ENCODE data around the gene KDM5C.

KDM5C gene

GRCh38 chrX:53261355-53261972 lies 36.5 kb upstream of the KDM5C start:
- Histone ChIP-seq H2AFZ (ENCODE audit: low read length, unreplicated experiment) (no peak overlapping the region), H3K36me3 (ENCODE audit: insufficient read depth, low read length) (no peaks in the 10 kb centered on the region), H3K4me1 (ENCODE audit: control insufficient read depth, insufficient read depth, low read length, unreplicated experiment) (peaks cover 38% of the 10 kb centered on the region), H3K79me2 (ENCODE audit: control insufficient read depth, insufficient read depth, low read length, unreplicated experiment) (no peaks in the 10 kb centered on the region), H3K27me3 (ENCODE audit: insufficient read depth, low read length) (no peaks in the 10 kb centered on the region), H3K4me3 (ENCODE audit: low read depth, low read length) (no peak overlapping the region), H3K27ac (ENCODE audit: low read depth, low read length) (no peak overlapping the region)

- no peak overlapping the region for H2AFZ ChIP-seq (ENCODE audit: low read length, unreplicated experiment)
- H3K4me1 ChIP-seq (ENCODE audit: control insufficient read depth, insufficient read depth, low read length, unreplicated experiment) = peaks cover 32% of the 10 kb centered on the region
- no peaks in the 10 kb centered on the region for H3K36me3 ChIP-seq (ENCODE audit: insufficient read depth, low read length)
- no peaks in the 10 kb centered on the region for H3K79me2 ChIP-seq (ENCODE audit: control insufficient read depth, insufficient read depth, low read length, unreplicated experiment)
- H3K27ac ChIP-seq (ENCODE audit: low read depth, low read length) = no peak overlapping the region
- no peaks in the 10 kb centered on the region for H3K27me3 ChIP-seq (ENCODE audit: insufficient read depth, low read length)
- no peak overlapping the region for H3K4me3 ChIP-seq (ENCODE audit: low read depth, low read length)
These were observed 35.8 kb upstream of the KDM5C start for GRCh38 chrX:53260836-53261235.

GRCh38 chrX:53257670-53258423 lies 32.8 kb upstream of the KDM5C start:
- Histone ChIP-seq H3K27ac (ENCODE audit: low read depth, low read length) (no peak overlapping the region), H3K36me3 (ENCODE audit: insufficient read depth, low read length) (no peaks in the 10 kb centered on the region), H3K79me2 (ENCODE audit: control insufficient read depth, insufficient read depth, low read length, unreplicated experiment) (no peaks in the 10 kb centered on the region), H3K4me3 (ENCODE audit: low read depth, low read length) (no peak overlapping the region), H2AFZ (ENCODE audit: low read length, unreplicated experiment) (no peak overlapping the region), H3K4me1 (ENCODE audit: control insufficient read depth, insufficient read depth, low read length, unreplicated experiment) (peaks cover 5% of the 10 kb centered on the region), H3K27me3 (ENCODE audit: insufficient read depth, low read length) (no peaks in the 10 kb centered on the region)

GRCh38 chrX:53257166-53257565 lies 32.2 kb upstream of the KDM5C start:
- Histone ChIP-seq H2AFZ (ENCODE audit: low read length, unreplicated experiment) (no peak overlapping the region), H3K27me3 (ENCODE audit: insufficient read depth, low read length) (no peaks in the 10 kb centered on the region), H3K4me3 (ENCODE audit: low read depth, low read length) (no peak overlapping the region), H3K36me3 (ENCODE audit: insufficient read depth, low read length) (no peaks in the 10 kb centered on the region), H3K79me2 (ENCODE audit: control insufficient read depth, insufficient read depth, low read length, unreplicated experiment) (no peaks in the 10 kb centered on the region), H3K4me1 (ENCODE audit: control insufficient read depth, insufficient read depth, low read length, unreplicated experiment) (no peaks in the 10 kb centered on the region), H3K27ac (ENCODE audit: low read depth, low read length) (no peak overlapping the region)

- no peaks in the 10 kb centered on the region for H3K79me2 ChIP-seq (ENCODE audit: control insufficient read depth, insufficient read depth, low read length, unreplicated experiment)
- H3K36me3 ChIP-seq (ENCODE audit: insufficient read depth, low read length) = no peaks in the 10 kb centered on the region
- no peak overlapping the region for H3K4me3 ChIP-seq (ENCODE audit: low read depth, low read length)
- no peaks in the 10 kb centered on the region for H3K4me1 ChIP-seq (ENCODE audit: control insufficient read depth, insufficient read depth, low read length, unreplicated experiment)
- H3K27me3 ChIP-seq (ENCODE audit: insufficient read depth, low read length) = no peaks in the 10 kb centered on the region
- H2AFZ ChIP-seq (ENCODE audit: low read length, unreplicated experiment) = no peak overlapping the region
- H3K27ac ChIP-seq (ENCODE audit: low read depth, low read length) = no peak overlapping the region
These were observed 31.5 kb upstream of the KDM5C start for GRCh38 chrX:53256446-53257041.

- Histone ChIP-seq H3K27ac (ENCODE audit: low read depth, low read length) (no peak overlapping the region), H3K4me3 (ENCODE audit: low read depth, low read length) (no peak overlapping the region), H3K79me2 (ENCODE audit: control insufficient read depth, insufficient read depth, low read length, unreplicated experiment) (no peaks in the 10 kb centered on the region), H2AFZ (ENCODE audit: low read length, unreplicated experiment) (no peak overlapping the region), H3K36me3 (ENCODE audit: insufficient read depth, low read length) (no peaks in the 10 kb centered on the region), H3K4me1 (ENCODE audit: control insufficient read depth, insufficient read depth, low read length, unreplicated experiment) (no peaks in the 10 kb centered on the region), H3K27me3 (ENCODE audit: insufficient read depth, low read length) (no peaks in the 10 kb centered on the region)
These were observed 30.8 kb upstream of the KDM5C start for GRCh38 chrX:53255738-53256191.

- Histone ChIP-seq H2AFZ (ENCODE audit: low read length, unreplicated experiment) (no peak overlapping the region), H3K4me3 (ENCODE audit: low read depth, low read length) (no peak overlapping the region), H3K27ac (ENCODE audit: low read depth, low read length) (no peak overlapping the region)
These were observed 29.8 kb upstream of the KDM5C start for GRCh38 chrX:53254570-53255461.

GRCh38 chrX:53253293-53254020 lies 28.4 kb upstream of the KDM5C start:
- Histone ChIP-seq H3K4me3 (ENCODE audit: low read depth, low read length) (no peak overlapping the region), H3K27ac (ENCODE audit: low read depth, low read length) (no peak overlapping the region), H3K79me2 (ENCODE audit: control insufficient read depth, insufficient read depth, low read length, unreplicated experiment) (no peaks in the 10 kb centered on the region), H3K27me3 (ENCODE audit: insufficient read depth, low read length) (no peaks in the 10 kb centered on the region), H3K4me1 (ENCODE audit: control insufficient read depth, insufficient read depth, low read length, unreplicated experiment) (no peaks in the 10 kb centered on the region), H2AFZ (ENCODE audit: low read length, unreplicated experiment) (no peak overlapping the region), H3K36me3 (ENCODE audit: insufficient read depth, low read length) (no peaks in the 10 kb centered on the region)

More at GRCh38 chrX:53254570-53255461, 29.8 kb upstream of the KDM5C start:
- Histone ChIP-seq H3K27me3 (ENCODE audit: insufficient read depth, low read length) (no peaks in the 10 kb centered on the region), H3K36me3 (ENCODE audit: insufficient read depth, low read length) (no peaks in the 10 kb centered on the region), H3K79me2 (ENCODE audit: control insufficient read depth, insufficient read depth, low read length, unreplicated experiment) (no peaks in the 10 kb centered on the region), H3K4me1 (ENCODE audit: control insufficient read depth, insufficient read depth, low read length, unreplicated experiment) (no peaks in the 10 kb centered on the region)

- H2AFZ ChIP-seq (ENCODE audit: low read length, unreplicated experiment) = no peak overlapping the region
- H3K79me2 ChIP-seq (ENCODE audit: control insufficient read depth, insufficient read depth, low read length, unreplicated experiment) = no peaks in the 10 kb centered on the region
- no peak overlapping the region for H3K27ac ChIP-seq (ENCODE audit: low read depth, low read length)
- H3K36me3 ChIP-seq (ENCODE audit: insufficient read depth, low read length) = no peaks in the 10 kb centered on the region
- H3K4me3 ChIP-seq (ENCODE audit: low read depth, low read length) = no peak overlapping the region
- H3K4me1 ChIP-seq (ENCODE audit: control insufficient read depth, insufficient read depth, low read length, unreplicated experiment) = no peaks in the 10 kb centered on the region
- no peaks in the 10 kb centered on the region for H3K27me3 ChIP-seq (ENCODE audit: insufficient read depth, low read length)
These were observed 26.3 kb upstream of the KDM5C start for GRCh38 chrX:53251307-53251706.

- H3K27ac ChIP-seq (ENCODE audit: low read depth, low read length) = no peak overlapping the region
- no peaks in the 10 kb centered on the region for H3K4me1 ChIP-seq (ENCODE audit: control insufficient read depth, insufficient read depth, low read length, unreplicated experiment)
- H3K4me3 ChIP-seq (ENCODE audit: low read depth, low read length) = no peak overlapping the region
- no peaks in the 10 kb centered on the region for H3K79me2 ChIP-seq (ENCODE audit: control insufficient read depth, insufficient read depth, low read length, unreplicated experiment)
- no peaks in the 10 kb centered on the region for H3K36me3 ChIP-seq (ENCODE audit: insufficient read depth, low read length)
- H3K27me3 ChIP-seq (ENCODE audit: insufficient read depth, low read length) = no peaks in the 10 kb centered on the region
- no peak overlapping the region for H2AFZ ChIP-seq (ENCODE audit: low read length, unreplicated experiment)
These were observed 25.5 kb upstream of the KDM5C start for GRCh38 chrX:53250556-53250955.
